ENCODE measurements around the gene MYRFL. TPM values are rescaled to one million over a fixed set of nuclear protein-coding genes. Genes with fewer than 3 reads are reported as not detected.

MYRFL gene
- total RNA-seq, 1 experiment from 2014 or later, result 1.3 TPM

GRCh38 chr12:69929531-69929930 lies 104.5 kb downstream of the MYRFL start (continued):
- TF ChIP-seq PREB (CRISPR knock-in tag; IDR thresholded peaks at IDR 0.05; ENCODE audit: borderline replicate concordance) (no peak), ZNF232 (CRISPR knock-in tag; IDR thresholded peaks at IDR 0.05) (no peak), SMAD3 (CRISPR knock-in tag; IDR thresholded peaks at IDR 0.05; ENCODE audit: borderline replicate concordance) (no peak), ZNF317 (CRISPR knock-in tag; IDR thresholded peaks at IDR 0.05; ENCODE audit: borderline replicate concordance, low read depth) (no peak), NFATC4 (CRISPR knock-in tag; IDR thresholded peaks at IDR 0.05) (no peak), MLX (CRISPR knock-in tag; IDR thresholded peaks at IDR 0.05) (no peak), GABPB1 (CRISPR knock-in tag; IDR thresholded peaks at IDR 0.05) (no peak), ZMAT4 (CRISPR knock-in tag; IDR thresholded peaks at IDR 0.05) (no peak), ZNF121 (CRISPR knock-in tag; IDR thresholded peaks at IDR 0.05) (no peak)

GRCh38 chr12:69931569-69931968 lies 106.5 kb downstream of the MYRFL start:
- no peak for TF ChIP-seq FOXK1 (CRISPR knock-in tag; IDR thresholded peaks at IDR 0.05)
- no peak for TF ChIP-seq ZNF281 (CRISPR knock-in tag; IDR thresholded peaks at IDR 0.05)
- TF ChIP-seq ATF6 (CRISPR knock-in tag; IDR thresholded peaks at IDR 0.05), result no peak
- no peak for TF ChIP-seq NFE2L1 (CRISPR knock-in tag; IDR thresholded peaks at IDR 0.05)
- no peak for TF ChIP-seq ZSCAN18 (CRISPR knock-in tag; IDR thresholded peaks at IDR 0.05)
- no peak for TF ChIP-seq ZNF263 (CRISPR knock-in tag; IDR thresholded peaks at IDR 0.05; ENCODE audit: low read depth)
- no peak for TF ChIP-seq ARID4B (CRISPR knock-in tag; IDR thresholded peaks at IDR 0.05; ENCODE audit: borderline replicate concordance)
- Mint-ChIP-seq H3K4me1 (peaks cover 83% of the 10 kb centered on the region), H3K36me3 (peaks cover 3% of the 10 kb centered on the region; the same call in 1 of the 2 replicates), H3K9me3 (peaks cover 4% of the 10 kb centered on the region; the same call in 1 of the 2 replicates), H3K27me3 (ENCODE audit: low read depth) (no peaks in the 10 kb centered on the region), H3K4me3 (no peak overlapping the region), H3K27ac (peak overlapping the region; percentile 94)
- ChIA-PET CTCF (interaction anchor here (1.0 to 1.9 kb wide), 2 partner anchors 23 to 31 kb away, joined by 3 to 11 read pairs; no protein-coding TSS in a partner anchor), POLR2A (interaction anchor here (0.7 kb wide), 1 partner anchor 23 kb away, joined by 3 read pairs; no protein-coding TSS in a partner anchor)
- ATAC-seq (no peak), DNase-seq (ENCODE audit: low spot score) (no peak)

All from WTC11 (cell line).